SK-N-SH (cell line): ENCODE data around the gene AKR1A1. TPM values are rescaled to one million over a fixed set of nuclear protein-coding genes. Genes with fewer than 3 reads are reported as not detected.

ENCODE experiments used
- CTCF ChIA-PET: fragments of 300-600, 350-600 bp; formaldehyde crosslinking; extraction: SDS; loops from one replicate; lab custom pipeline; 2021; lab: Yijun Ruan, JAX
- POLR2A ChIA-PET: fragments of 350-600 bp; sonication (Branson Sonifier 250); formaldehyde crosslinking; extraction: SDS; loops from one replicate; lab custom pipeline; 2020; ENCODE audit warnings: antibody characterized with exemption, inconsistent platforms; lab: Yijun Ruan, JAX
- DNase-seq: peaks from one replicate; pipeline ENCODE4 v3.0.0; 2012
- H2AFZ ChIP-seq: fragments of 200-600 bp; sonication (generic); 2 replicates; pipeline ENCODE4 v1.8.1; 2016; ENCODE audit warnings: antibody characterized with exemption, mild to moderate bottlenecking, low read depth
- H3F3A ChIP-seq: fragments of 200-600 bp; sonication (generic); replicated peaks from 2 replicates; pipeline ENCODE3; 2016; ENCODE audit warnings: antibody characterized with exemption, mild to moderate bottlenecking; ENCODE audit not compliant: insufficient read depth
- H3K27ac ChIP-seq, 2 experiments: fragments of 200-500 bp in 1 of 2; fragments of 200-600 bp in 1 of 2; sonication (Bioruptor generic) in 1 of 2; sonication (generic), shearing (Covaris generic) in 1 of 2; 2 replicates each; pipeline versions ENCODE4 v1.5.1 to v1.6.1; 2014 to 2016; ENCODE audit warnings: low read depth in 2 of 2, inconsistent platforms in 1 of 2, low read length in 1 of 2, mild to moderate bottlenecking in 1 of 2, mixed read lengths in 1 of 2
- H3K27me3 ChIP-seq: fragments of 200-600 bp; sonication (generic), shearing (Covaris generic); 2 replicates; pipeline ENCODE4 v1.6.1; 2016; ENCODE audit warnings: mixed run types; ENCODE audit not compliant: insufficient read depth
- H3K36me3 ChIP-seq, 2 experiments: fragments of 200-500 bp in 1 of 2; fragments of 200-600 bp in 1 of 2; sonication (Bioruptor generic) in 1 of 2; sonication (generic) in 1 of 2; replicated peaks in 1 of 2; 2 replicates each; pipeline versions ENCODE3 to v1.5.1; 2014 to 2016; ENCODE audit warnings: low read length in 1 of 2, mild to moderate bottlenecking in 1 of 2; ENCODE audit not compliant: insufficient read depth in 2 of 2, control insufficient read depth in 1 of 2
- H3K4me1 ChIP-seq, 2 experiments: fragments of 200-500 bp in 1 of 2; fragments of 200-600 bp in 1 of 2; sonication (Bioruptor generic) in 1 of 2; sonication (generic), shearing (Covaris generic) in 1 of 2; 2 replicates each; pipeline versions ENCODE4 v1.5.1 to v1.6.1; 2014 to 2016; ENCODE audit warnings: low read depth in 1 of 2, low read length in 1 of 2, mixed run types in 1 of 2; ENCODE audit not compliant: insufficient read depth in 2 of 2, control insufficient read depth in 1 of 2
- H3K4me2 ChIP-seq: fragments of 200-600 bp; sonication (generic), shearing (Covaris generic); 2 replicates; pipeline ENCODE4 v1.6.1; 2017; ENCODE audit warnings: mixed run types
- H3K4me3 ChIP-seq, 2 experiments: fragments of 200-500 bp in 1 of 2; fragments of 200-600 bp in 1 of 2; sonication (Bioruptor generic) in 1 of 2; sonication (generic), shearing (Covaris generic) in 1 of 2; 2 replicates each; pipeline versions ENCODE4 v1.5.1 to v1.8.1; 2014 to 2016; ENCODE audit warnings: low read depth in 2 of 2, inconsistent platforms in 1 of 2, low read length in 1 of 2, mild to moderate bottlenecking in 1 of 2, mixed read lengths in 1 of 2, moderate library complexity in 1 of 2
- H3K79me2 ChIP-seq: fragments of 200-600 bp; sonication (generic); 2 replicates; pipeline ENCODE4 v1.8.1; 2017; ENCODE audit warnings: mild to moderate bottlenecking; ENCODE audit not compliant: insufficient read depth
- H3K9ac ChIP-seq: fragments of 200-600 bp; sonication (generic); 2 replicates; pipeline ENCODE4 v1.6.1; 2017; ENCODE audit warnings: mixed run types
- H3K9me2 ChIP-seq: fragments of 200-600 bp; sonication (generic); 2 replicates; pipeline ENCODE4 v1.6.1; 2017; ENCODE audit warnings: mixed run types
- H3K9me3 ChIP-seq: fragments of 200-600 bp; sonication (generic); 2 replicates; pipeline ENCODE4 v1.6.1; 2017; ENCODE audit warnings: mixed run types, mild to moderate bottlenecking, moderate library complexity
- H4K20me1 ChIP-seq: fragments of 200-600 bp; sonication (generic); 2 replicates; pipeline ENCODE4 v1.6.1; 2017; ENCODE audit warnings: mild to moderate bottlenecking, mixed run types; ENCODE audit not compliant: insufficient read depth
- ELF1 ChIP-seq: IDR thresholded peaks from 2 replicates; pipeline ENCODE4 v1.4.0; 2012
- EP300 ChIP-seq, 2 experiments: IDR thresholded peaks; 2 replicates each; pipeline versions ENCODE4 v1.4.0 to v1.6.1; 2012; ENCODE audit warnings: borderline replicate concordance in 1 of 2, low read depth in 1 of 2, low read length in 1 of 2
- EZH2phosphoT487 ChIP-seq: fragments of 200-600 bp; sonication (generic); IDR thresholded peaks from 2 replicates; pipeline ENCODE4 v1.6.1; 2017; ENCODE audit warnings: low read depth, mixed run types, mild to moderate bottlenecking, antibody characterized with exemption, moderate library complexity, borderline replicate concordance
- GATA2 ChIP-seq: sonication (generic); formaldehyde crosslinking; IDR thresholded peaks from 2 replicates; pipeline ENCODE4 v1.5.0; 2020; ENCODE audit warnings: mild to moderate bottlenecking, missing genetic modification reagents
- NRF1 ChIP-seq: IDR thresholded peaks from 2 replicates; pipeline ENCODE4 v1.6.1; 2012; ENCODE audit warnings: low read depth, mild to moderate bottlenecking, low read length
- RAD21 ChIP-seq: IDR thresholded peaks from 2 replicates; pipeline ENCODE4 v1.6.1; 2012; ENCODE audit warnings: mild to moderate bottlenecking, low read length
- RCOR1 ChIP-seq: fragments of 150-350 bp; IDR thresholded peaks from 2 replicates; pipeline ENCODE4 v1.6.1; 2017; ENCODE audit warnings: antibody characterized with exemption, low read length
- RXRA ChIP-seq: IDR thresholded peaks from 2 replicates; pipeline ENCODE4 v1.4.0; 2012; ENCODE audit warnings: low read depth, mild to moderate bottlenecking, borderline replicate concordance
- SMC3 ChIP-seq: IDR thresholded peaks from 2 replicates; pipeline ENCODE4 v1.6.1; 2012; ENCODE audit warnings: low read depth, low read length, improper control_type of control experiment
- TAF1 ChIP-seq: IDR thresholded peaks from 2 replicates; pipeline ENCODE4 v1.6.1; 2012; ENCODE audit warnings: low read depth, mild to moderate bottlenecking, low read length, moderate library complexity, borderline replicate concordance
- YY1 ChIP-seq: IDR thresholded peaks from 2 replicates; pipeline ENCODE4 v1.4.0; 2012; ENCODE audit warnings: low read depth, mild to moderate bottlenecking
- WGBS: methylation state at CpG from one replicate; pipeline ENCODE4 v1.1.6; 2017; ENCODE audit warnings: low lambda C conversion rate; 5-methylcytosine and 5-hydroxymethylcytosine counted together
- polyA plus RNA-seq, 3 experiments: library from polyadenylated mRNA; depleted of rRNA; stranded (reverse); fragments of >200 nt; gene quantifications; 2 replicates each; pipeline ENCODE4 v1.2.3, GENCODE V29; 2012
- TF ChIP-seq, protein P1 (sequence below): fragments of 150-350 bp; IDR thresholded peaks from 2 replicates; pipeline ENCODE4 v1.6.1; 2017; ENCODE audit warnings: antibody characterized with exemption, low read length, low read depth, borderline replicate concordance
- TF ChIP-seq, protein P2 (sequence below): fragments of 150-350 bp; IDR thresholded peaks from 2 replicates; pipeline ENCODE4 v1.6.1; 2016; ENCODE audit warnings: mild to moderate bottlenecking, low read depth, low read length
- TF ChIP-seq, protein P3 (sequence below): IDR thresholded peaks from 2 replicates; pipeline ENCODE4 v1.4.0; 2012; ENCODE audit warnings: low read depth, borderline replicate concordance
- TF ChIP-seq, protein P4 (sequence below): IDR thresholded peaks from 2 replicates; pipeline ENCODE4 v1.4.0; 2012; ENCODE audit warnings: low read depth
- TF ChIP-seq, protein P5 (sequence below): IDR thresholded peaks from 2 replicates; pipeline ENCODE4 v1.4.0; 2012; ENCODE audit warnings: low read depth, borderline replicate concordance

AKR1A1 gene
- polyA plus RNA-seq, 1 of the 3 experiments (the other 2 are of a cell fraction): 156 TPM

DNA sequence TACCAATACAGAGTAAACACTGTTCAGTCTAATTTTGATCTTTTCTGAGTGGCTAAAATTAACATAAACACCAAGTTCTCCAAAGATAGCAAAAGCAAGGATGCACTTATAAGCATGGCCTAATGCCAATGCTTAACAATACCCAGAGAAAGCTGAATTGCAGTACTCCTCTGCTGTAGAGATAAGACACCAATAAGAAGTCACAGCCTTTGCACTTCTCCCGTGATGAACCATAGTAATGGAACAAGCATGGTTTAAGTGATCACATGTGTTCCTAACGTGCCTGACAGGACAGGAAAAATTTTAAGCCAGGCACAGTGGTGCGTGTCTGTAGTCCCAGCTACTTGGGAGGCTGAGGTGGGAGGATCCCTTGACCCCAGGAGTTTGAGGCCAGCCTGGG, 34.6 kb upstream of the AKR1A1 start:
- TF ChIP-seq, protein P1, sequence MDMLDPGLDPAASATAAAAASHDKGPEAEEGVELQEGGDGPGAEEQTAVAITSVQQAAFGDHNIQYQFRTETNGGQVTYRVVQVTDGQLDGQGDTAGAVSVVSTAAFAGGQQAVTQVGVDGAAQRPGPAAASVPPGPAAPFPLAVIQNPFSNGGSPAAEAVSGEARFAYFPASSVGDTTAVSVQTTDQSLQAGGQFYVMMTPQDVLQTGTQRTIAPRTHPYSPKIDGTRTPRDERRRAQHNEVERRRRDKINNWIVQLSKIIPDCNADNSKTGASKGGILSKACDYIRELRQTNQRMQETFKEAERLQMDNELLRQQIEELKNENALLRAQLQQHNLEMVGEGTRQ: no peak
- TF ChIP-seq GATA2 (CRISPR knock-in tag): no peak
- TF ChIP-seq TAF1: no peak
- TF ChIP-seq, protein P2, sequence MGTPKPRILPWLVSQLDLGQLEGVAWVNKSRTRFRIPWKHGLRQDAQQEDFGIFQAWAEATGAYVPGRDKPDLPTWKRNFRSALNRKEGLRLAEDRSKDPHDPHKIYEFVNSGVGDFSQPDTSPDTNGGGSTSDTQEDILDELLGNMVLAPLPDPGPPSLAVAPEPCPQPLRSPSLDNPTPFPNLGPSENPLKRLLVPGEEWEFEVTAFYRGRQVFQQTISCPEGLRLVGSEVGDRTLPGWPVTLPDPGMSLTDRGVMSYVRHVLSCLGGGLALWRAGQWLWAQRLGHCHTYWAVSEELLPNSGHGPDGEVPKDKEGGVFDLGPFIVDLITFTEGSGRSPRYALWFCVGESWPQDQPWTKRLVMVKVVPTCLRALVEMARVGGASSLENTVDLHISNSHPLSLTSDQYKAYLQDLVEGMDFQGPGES: no peak
- TF ChIP-seq ELF1: no peak
- no peak for TF ChIP-seq SMC3
- TF ChIP-seq EZH2phosphoT487: no peak
- TF ChIP-seq, protein P3, sequence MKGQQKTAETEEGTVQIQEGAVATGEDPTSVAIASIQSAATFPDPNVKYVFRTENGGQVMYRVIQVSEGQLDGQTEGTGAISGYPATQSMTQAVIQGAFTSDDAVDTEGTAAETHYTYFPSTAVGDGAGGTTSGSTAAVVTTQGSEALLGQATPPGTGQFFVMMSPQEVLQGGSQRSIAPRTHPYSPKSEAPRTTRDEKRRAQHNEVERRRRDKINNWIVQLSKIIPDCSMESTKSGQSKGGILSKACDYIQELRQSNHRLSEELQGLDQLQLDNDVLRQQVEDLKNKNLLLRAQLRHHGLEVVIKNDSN: no peak
- TF ChIP-seq RCOR1: no peak
- TF ChIP-seq RXRA: no peak
- no peak for TF ChIP-seq EP300 (IDR thresholded peaks at IDR 0.05; ENCODE audit: borderline replicate concordance in 1 of 2, low read depth in 1 of 2, low read length in 1 of 2)
- no peak for TF ChIP-seq YY1
- TF ChIP-seq RAD21: no peak
- TF ChIP-seq NRF1: no peak
- TF ChIP-seq, protein P4, sequence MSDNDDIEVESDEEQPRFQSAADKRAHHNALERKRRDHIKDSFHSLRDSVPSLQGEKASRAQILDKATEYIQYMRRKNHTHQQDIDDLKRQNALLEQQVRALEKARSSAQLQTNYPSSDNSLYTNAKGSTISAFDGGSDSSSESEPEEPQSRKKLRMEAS: no peak
- TF ChIP-seq, protein P5, sequence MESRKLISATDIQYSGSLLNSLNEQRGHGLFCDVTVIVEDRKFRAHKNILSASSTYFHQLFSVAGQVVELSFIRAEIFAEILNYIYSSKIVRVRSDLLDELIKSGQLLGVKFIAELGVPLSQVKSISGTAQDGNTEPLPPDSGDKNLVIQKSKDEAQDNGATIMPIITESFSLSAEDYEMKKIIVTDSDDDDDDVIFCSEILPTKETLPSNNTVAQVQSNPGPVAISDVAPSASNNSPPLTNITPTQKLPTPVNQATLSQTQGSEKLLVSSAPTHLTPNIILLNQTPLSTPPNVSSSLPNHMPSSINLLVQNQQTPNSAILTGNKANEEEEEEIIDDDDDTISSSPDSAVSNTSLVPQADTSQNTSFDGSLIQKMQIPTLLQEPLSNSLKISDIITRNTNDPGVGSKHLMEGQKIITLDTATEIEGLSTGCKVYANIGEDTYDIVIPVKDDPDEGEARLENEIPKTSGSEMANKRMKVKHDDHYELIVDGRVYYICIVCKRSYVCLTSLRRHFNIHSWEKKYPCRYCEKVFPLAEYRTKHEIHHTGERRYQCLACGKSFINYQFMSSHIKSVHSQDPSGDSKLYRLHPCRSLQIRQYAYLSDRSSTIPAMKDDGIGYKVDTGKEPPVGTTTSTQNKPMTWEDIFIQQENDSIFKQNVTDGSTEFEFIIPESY: no peak
- peaks cover 72% of the 10 kb centered on the region for H3K79me2 ChIP-seq
- no peaks in the 10 kb centered on the region for H3K9me2 ChIP-seq
- peaks cover 53 to 70% of the 10 kb centered on the region in 2 experiments for H3K36me3 ChIP-seq
- peaks cover 29% of the 10 kb centered on the region for H3F3A ChIP-seq
- H3K4me1 ChIP-seq: peaks cover 2 to 9% of the 10 kb centered on the region in 2 experiments; a peak in 3 of 4 replicates
- DNase-seq: no peak
- H3K27me3 ChIP-seq: no peaks in the 10 kb centered on the region
- H4K20me1 ChIP-seq: peaks cover 42% of the 10 kb centered on the region
- H2AFZ ChIP-seq: no peak overlapping the region
- no peak overlapping the region for H3K4me2 ChIP-seq
- no peaks in the 10 kb centered on the region for H3K9me3 ChIP-seq
- CTCF ChIA-PET: interaction anchor here (0.8 to 3.6 kb wide), 2 partner anchors 54 to 58 kb away, joined by 3 to 18 read pairs; no protein-coding TSS in a partner anchor
- H3K4me3 ChIP-seq: no peak overlapping the region
- 66% methylated on average over 3 of the region's 3 CpGs for WGBS
- no peak overlapping the region for H3K27ac ChIP-seq
- POLR2A ChIA-PET: no interaction called here
- no peak overlapping the region for H3K9ac ChIP-seq
